GM12874 (cell line): ENCODE results near the gene USP54.

ENCODE experiments used
- TF ChIP-seq, protein P1 (sequence below): IDR thresholded peaks from 2 replicates; pipeline ENCODE4 v1.5.1; 2011; ENCODE audit warnings: low read depth, mild to moderate bottlenecking, control low read depth, low read length, moderate library complexity; ENCODE audit not compliant: insufficient read depth

The USP54 gene

DNA sequence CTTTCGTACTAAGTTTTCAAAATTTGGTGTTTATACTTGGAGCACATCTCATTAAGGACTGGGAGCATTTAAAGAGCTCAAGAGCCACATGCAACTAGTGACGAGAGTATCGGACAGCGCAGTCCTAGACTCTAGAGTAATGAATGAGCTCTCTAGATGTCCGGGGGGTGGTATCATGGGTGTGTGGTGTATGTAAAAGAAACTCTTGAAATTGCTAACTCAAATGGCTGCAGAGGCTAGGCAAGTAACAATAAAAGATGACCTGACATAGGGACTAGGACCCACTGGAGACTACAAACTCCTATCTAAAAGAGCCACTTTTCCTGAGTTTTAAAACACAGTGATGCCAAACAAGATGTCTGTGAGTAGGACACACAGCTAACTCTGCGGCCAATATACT is 36.2 kb upstream of the USP54 start:
- TF ChIP-seq, protein P1, sequence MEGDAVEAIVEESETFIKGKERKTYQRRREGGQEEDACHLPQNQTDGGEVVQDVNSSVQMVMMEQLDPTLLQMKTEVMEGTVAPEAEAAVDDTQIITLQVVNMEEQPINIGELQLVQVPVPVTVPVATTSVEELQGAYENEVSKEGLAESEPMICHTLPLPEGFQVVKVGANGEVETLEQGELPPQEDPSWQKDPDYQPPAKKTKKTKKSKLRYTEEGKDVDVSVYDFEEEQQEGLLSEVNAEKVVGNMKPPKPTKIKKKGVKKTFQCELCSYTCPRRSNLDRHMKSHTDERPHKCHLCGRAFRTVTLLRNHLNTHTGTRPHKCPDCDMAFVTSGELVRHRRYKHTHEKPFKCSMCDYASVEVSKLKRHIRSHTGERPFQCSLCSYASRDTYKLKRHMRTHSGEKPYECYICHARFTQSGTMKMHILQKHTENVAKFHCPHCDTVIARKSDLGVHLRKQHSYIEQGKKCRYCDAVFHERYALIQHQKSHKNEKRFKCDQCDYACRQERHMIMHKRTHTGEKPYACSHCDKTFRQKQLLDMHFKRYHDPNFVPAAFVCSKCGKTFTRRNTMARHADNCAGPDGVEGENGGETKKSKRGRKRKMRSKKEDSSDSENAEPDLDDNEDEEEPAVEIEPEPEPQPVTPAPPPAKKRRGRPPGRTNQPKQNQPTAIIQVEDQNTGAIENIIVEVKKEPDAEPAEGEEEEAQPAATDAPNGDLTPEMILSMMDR = no peak

DNA sequence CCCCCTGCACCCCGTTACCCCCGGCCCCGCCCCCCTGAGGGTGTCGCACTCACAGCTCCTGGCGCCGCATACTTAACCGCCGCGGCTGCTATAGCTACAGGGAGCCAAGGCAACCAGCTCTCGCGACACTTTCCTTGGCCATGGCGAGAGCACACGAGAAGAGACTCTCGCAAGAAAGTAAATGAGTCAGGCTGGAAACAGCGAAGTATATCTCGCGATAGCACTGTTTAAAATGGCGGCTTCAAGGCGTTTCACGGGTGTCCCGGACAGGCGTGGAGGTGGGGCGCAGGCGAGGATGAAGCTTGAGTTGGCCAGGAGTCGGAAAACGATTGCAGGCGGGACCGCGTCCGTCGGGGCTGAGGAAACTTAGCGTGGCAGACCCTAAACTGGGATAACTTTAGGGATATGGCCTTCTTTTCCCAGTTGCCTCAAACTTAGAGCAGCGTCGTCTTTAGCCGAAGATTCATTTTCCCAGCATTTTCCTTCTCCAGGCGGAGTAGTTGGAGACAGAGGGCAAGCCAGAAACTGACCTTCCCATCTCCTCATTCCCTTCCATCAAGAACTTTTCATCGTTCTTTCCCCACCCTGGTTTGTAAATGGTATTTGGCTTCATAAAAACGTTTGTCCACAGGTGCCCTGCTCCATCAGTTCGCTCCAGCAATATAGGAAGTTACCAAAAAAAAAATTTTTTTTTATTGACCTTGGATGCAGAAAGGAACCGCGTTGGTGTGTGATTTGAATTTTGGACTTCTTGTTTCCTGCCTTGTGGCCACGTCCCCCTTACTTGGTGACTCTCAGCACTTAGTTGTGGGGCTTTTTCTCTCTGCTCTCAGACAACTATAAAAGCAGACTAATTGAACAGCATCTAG is 35.0 kb upstream of the USP54 start:
- TF ChIP-seq, protein P1 = no peak

DNA sequence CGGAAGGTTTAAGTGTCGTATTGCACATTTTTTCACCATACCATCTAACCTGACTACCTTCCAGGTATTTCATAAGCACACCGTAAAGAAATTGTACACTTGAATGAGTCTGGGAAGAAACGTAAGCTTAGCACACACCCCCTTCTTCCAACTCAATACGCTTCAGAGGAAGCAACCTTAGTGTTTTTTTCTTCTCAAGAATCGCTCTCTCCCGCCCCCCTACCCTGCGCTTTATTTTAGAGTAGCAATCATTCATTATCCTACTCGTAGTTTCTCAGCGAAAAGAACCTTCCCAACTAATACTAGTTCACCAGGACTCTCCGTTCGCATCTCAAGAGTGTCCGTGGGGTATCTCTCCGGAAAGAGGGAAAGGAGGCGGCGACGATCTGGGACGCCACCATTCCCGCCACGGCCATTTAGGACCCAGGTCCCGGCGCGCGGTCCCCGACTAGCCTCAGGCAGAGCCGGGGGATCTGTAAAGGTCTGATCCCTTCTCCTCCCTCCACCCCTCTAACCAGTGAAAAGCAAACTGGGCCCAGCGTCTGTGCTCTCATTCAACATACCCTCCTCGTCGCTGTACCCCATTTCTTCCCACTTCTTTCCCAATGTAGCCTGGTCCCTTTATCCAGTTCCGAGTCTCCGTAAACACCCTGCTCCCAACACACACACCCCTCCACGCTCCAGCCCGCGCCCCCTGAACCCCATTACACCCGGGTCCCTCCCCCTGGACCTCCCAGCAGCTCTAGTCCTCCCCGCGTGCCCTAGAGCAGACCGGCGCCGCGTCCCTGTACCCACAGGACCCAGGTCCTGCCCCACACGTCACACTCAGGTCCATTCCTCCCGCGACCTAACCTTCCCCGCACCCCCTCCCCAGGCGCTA is 34.1 kb upstream of the USP54 start:
- TF ChIP-seq, protein P1 = no peak

DNA sequence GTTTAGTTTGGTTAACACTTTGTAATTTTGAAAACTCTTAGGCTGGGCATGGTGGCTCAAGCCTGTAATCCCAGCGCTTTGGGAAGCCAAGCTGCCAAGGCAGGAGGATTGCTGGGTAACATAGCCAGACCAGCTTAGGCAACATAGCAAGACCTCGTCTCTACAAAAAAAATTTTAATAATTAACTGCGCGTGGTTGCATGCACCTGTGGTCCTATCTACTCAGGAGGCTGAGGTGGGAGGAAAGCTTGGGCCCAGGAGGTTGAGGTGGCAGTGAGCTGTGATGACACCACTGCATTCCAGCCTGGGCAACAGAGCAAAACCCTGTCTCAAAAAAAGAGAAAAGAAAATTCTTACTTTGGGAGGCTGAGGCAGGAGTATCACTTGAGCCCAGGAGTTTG is 31.9 kb upstream of the USP54 start:
- TF ChIP-seq, protein P1 = no peak

DNA sequence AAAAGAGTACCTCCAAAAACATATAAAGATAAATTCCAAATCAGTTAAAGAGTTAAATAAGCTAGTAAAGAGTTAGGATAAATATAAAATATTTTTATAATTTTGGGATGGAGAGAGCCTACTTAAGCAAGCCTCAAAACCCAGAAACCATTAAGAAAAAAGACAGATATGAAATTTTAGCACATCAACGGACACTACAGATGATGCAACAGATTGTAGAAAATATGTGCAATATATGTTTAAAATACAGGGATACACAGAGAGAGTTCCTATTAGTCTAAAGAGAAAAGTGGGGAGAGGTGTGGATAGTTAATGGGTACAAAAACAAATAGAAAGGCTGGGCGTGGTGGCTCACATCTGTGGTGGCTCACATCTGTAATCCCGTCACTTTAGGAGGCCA is 23.6 kb upstream of the USP54 start:
- TF ChIP-seq, protein P1 = no peak

DNA sequence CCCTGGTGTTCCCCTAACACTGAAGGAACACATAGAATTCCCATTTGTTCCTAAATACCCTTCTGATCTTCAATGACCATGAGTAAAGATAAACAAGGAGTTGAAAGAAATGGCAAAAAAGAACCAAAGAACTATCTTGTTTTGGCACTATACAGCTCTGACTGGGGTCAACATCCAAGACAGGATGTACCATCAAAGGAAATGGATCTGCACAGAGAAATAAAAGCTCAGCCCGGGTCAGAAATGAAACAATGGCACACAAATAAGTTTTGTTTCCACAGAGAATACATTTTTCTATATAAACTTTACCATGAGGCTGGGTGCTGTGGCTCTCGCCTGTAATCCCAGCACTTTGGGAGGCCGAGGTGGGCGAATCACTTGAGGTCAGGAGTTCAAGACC is 18.0 kb upstream of the USP54 start:
- TF ChIP-seq, protein P1 = no peak

DNA sequence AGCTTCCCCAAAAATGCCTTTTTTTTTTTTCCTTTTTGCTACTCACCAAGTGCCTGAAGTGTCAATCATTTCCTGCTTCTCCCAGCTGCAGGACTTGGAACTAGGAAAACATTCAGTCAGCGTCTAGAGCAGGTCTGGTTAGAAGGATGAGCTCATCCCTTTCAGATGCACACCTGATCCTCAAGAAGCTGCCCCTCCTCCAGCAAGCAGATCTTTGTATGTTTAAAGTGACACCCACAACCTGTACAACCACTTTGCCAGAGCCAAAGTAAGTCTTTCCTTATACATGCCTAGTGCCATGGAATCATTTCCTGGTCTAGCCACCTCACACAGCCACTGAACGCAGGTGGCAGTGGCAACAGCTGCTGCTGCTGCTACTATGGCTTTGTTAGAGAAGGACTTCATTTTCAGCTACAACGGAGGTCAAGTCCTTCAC is 10.4 kb upstream of the USP54 start:
- TF ChIP-seq, protein P1 = no peak
